ENCODE measurements around the gene RASGEF1C.
"Not testable (repeated sequence)": the region's sequence is repeated elsewhere in the genome, so short reads cannot be mapped to it uniquely, and the experiment has no call there.

RASGEF1C gene

GRCh38 chr5:180098991-180099732 is 109.8 kb downstream of the RASGEF1C start:
- DNase-seq: no peak

- no peak for DNase-seq
Observed at GRCh38 chr5:180098526-180098925, 110.5 kb downstream of the RASGEF1C start.

GRCh38 chr5:180097926-180098325 is 111.1 kb downstream of the RASGEF1C start:
- no peak for DNase-seq

- DNase-seq: no peak
Observed at GRCh38 chr5:180097163-180097894, 111.7 kb downstream of the RASGEF1C start.

- DNase-seq: no peak
Observed at GRCh38 chr5:180096616-180097015, 112.4 kb downstream of the RASGEF1C start.

- no peak for DNase-seq
Observed at GRCh38 chr5:180095545-180095944, 113.5 kb downstream of the RASGEF1C start.

- no peak for DNase-seq
Observed at GRCh38 chr5:180093651-180094382, 115.2 kb downstream of the RASGEF1C start.

- no peak for DNase-seq
Observed at GRCh38 chr5:180093241-180093640, 115.8 kb downstream of the RASGEF1C start.

- DNase-seq: no peak
Observed at GRCh38 chr5:180090769-180091546, 118.1 kb downstream of the RASGEF1C start.

GRCh38 chr5:180090098-180090768 is 118.8 kb downstream of the RASGEF1C start:
- DNase-seq: peak; percentile 69

- DNase-seq: not testable (repeated sequence)
Observed at GRCh38 chr5:180089628-180090027, 119.4 kb downstream of the RASGEF1C start.

GRCh38 chr5:180088561-180088960 is 120.5 kb downstream of the RASGEF1C start:
- no peak for DNase-seq

GRCh38 chr5:180086816-180087399 is 122.1 kb downstream of the RASGEF1C start:
- no peak for DNase-seq

- DNase-seq: no peak
Observed at GRCh38 chr5:180085837-180086236, 123.2 kb downstream of the RASGEF1C start.

GRCh38 chr5:180084638-180085561 is 124.1 kb downstream of the RASGEF1C start:
- no peak for DNase-seq

GRCh38 chr5:180083529-180084060 is 125.4 kb downstream of the RASGEF1C start:
- DNase-seq: no peak

GRCh38 chr5:180082633-180083420 is 126.2 kb downstream of the RASGEF1C start:
- no peak for DNase-seq

- DNase-seq: no peak
Observed at GRCh38 chr5:180081481-180081880, 127.5 kb downstream of the RASGEF1C start.

GRCh38 chr5:180080486-180081280 is 128.3 kb downstream of the RASGEF1C start:
- DNase-seq: peak; percentile 37
